MG63 (cell line): ENCODE results near the gene NFYC. TPM values are rescaled to one million over a fixed set of nuclear protein-coding genes. Genes with fewer than 3 reads are reported as not detected.
"Not testable (repeated sequence)": the region's sequence is repeated elsewhere in the genome, so short reads cannot be mapped to it uniquely, and the experiment has no call there.

Experiments used
- DNase-seq: peaks from one replicate; pipeline ENCODE4 v3.0.0-alpha.2; 2020
- H3K27me3 ChIP-seq: fragments of 250-450 bp; sonication (Bioruptor Pico); 2 replicates; pipeline ENCODE4 v1.5.1; 2020; ENCODE audit warnings: mild to moderate bottlenecking, moderate library complexity
- H3K36me3 ChIP-seq: fragments of 250-450 bp; sonication (Bioruptor Pico); 2 replicates; pipeline ENCODE4 v1.5.1; 2020; ENCODE audit warnings: mild to moderate bottlenecking, moderate library complexity
- H3K4me3 ChIP-seq: fragments of 250-450 bp; sonication (Bioruptor Pico); 2 replicates; pipeline ENCODE4 v1.5.1; 2020; ENCODE audit warnings: mild to moderate bottlenecking, moderate library complexity
- H3K9me3 ChIP-seq: fragments of 250-450 bp; sonication (Bioruptor Pico); 2 replicates; pipeline ENCODE4 v1.5.1; 2020; ENCODE audit warnings: mild to moderate bottlenecking, moderate library complexity
- total RNA-seq: library from RNA; depleted of rRNA; stranded (reverse); fragments of >200 nt; shearing (Covaris generic); gene quantifications from 2 replicates; pipeline ENCODE4 v1.2.3, GENCODE V29; 2014; ENCODE audit warnings: low replicate concordance

NFYC gene
- total RNA-seq, 1 experiment from 2014 or later: 16.4 TPM

DNA sequence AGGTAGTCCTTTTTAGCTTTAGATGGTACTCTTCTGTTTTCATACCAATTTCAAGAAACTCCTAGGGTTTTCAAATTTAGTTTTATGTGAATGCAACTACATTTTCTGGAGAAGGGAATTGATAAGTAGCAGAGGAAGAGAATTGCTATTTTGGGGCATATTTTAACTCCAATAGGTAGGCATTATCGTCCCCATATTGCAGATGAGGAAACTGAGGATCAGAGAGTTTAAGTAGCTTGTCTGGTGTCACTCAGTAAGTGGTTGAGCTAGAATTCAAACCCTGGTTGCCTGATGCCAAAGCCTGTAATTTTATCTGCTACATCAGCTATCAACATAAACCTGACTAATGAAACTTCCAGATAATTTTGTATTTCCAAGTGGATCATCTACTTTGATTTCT is 1.9 kb downstream of the NFYC start:
- 0 out of 2 replicates have a peak, but pooled peaks cover 2% of the 10 kb centered on the region for H3K36me3 ChIP-seq
- no peak for DNase-seq
- peak overlapping the region; percentile 94; the same call in 1 of the 2 replicates for H3K4me3 ChIP-seq
- H3K9me3 ChIP-seq: no peaks in the 10 kb centered on the region
- H3K27me3 ChIP-seq: no peaks in the 10 kb centered on the region

DNA sequence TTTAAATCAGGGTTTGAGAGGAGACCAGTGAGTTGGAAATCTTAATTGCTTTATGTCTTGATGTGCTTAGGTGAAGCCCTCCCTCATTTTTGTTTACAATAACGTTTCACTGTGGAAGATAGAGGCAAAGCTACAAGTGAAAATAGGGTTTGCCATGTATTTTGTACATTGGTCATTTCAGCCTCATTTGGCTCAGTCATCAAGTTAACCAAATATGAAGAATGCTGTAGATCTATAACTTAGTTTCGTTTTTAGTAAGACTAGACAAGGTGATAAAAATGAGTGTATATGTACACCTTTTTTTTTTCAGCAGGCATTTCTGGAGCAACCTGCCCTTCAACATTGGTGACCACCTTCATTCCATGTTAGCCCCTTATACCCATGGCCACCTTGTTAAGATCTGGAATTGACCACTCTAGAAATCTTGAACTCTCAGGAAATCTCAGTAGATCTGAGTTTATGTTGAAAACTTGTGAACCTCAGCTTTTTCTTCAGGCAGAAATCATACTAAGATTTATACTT is 2.9 kb downstream of the NFYC start:
- H3K36me3 ChIP-seq: 0 out of 2 replicates have a peak, but pooled peaks cover 2% of the 10 kb centered on the region

DNA sequence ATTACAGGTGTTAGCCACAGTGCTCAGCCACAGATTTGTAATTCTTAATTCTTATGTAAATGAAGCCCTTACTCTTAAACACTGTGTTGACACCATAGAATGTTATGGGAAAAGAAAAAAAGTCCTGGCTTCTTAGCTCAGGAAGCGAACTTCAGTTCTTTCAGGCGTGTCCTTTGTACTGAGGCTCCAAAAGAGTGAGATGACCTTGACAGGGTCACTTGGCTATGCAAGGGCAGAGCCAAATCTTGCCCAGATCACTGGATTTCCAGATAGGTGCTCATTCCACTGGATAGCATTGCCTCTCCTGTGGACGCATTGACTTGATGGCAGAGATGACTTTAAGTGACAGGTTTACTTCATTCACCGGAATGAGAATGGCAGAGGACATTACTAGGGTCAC is 4.8 kb downstream of the NFYC start:
- DNase-seq: no peak
- no peak overlapping the region for H3K4me3 ChIP-seq
- 0 out of 2 replicates have a peak, but pooled peaks cover 2% of the 10 kb centered on the region for H3K36me3 ChIP-seq
- no peaks in the 10 kb centered on the region for H3K9me3 ChIP-seq
- H3K27me3 ChIP-seq: no peaks in the 10 kb centered on the region

More for the DNA sequence above, 2.9 kb downstream of the NFYC start:
- Histone ChIP-seq H3K9me3 (no peaks in the 10 kb centered on the region), H3K4me3 (no peak overlapping the region), H3K27me3 (no peaks in the 10 kb centered on the region)
- DNase-seq: no peak

DNA sequence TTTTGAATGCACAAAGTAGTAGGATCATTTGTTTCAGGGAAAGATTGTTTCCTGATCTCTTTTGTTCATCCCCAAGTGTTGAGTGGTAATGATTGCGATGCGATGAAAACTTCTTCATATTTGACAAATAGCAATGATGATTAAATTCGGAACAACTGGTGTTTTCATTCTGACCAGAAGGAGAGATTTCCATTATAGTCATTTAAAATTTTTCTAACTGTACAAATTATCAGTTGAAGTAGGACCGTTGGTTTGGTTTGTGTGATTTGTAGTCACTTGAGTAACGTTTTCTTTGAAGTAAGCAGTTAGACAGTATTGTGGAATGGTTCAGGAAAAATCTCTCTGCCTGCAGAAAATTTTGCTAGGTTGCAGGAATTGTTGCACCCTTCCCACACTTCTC is 5.9 kb downstream of the NFYC start:
- no peaks in the 10 kb centered on the region for H3K9me3 ChIP-seq
- no peaks in the 10 kb centered on the region for H3K27me3 ChIP-seq
- H3K4me3 ChIP-seq: no peak overlapping the region
- 0 out of 2 replicates have a peak, but pooled peaks cover 2% of the 10 kb centered on the region for H3K36me3 ChIP-seq
- no peak for DNase-seq

DNA sequence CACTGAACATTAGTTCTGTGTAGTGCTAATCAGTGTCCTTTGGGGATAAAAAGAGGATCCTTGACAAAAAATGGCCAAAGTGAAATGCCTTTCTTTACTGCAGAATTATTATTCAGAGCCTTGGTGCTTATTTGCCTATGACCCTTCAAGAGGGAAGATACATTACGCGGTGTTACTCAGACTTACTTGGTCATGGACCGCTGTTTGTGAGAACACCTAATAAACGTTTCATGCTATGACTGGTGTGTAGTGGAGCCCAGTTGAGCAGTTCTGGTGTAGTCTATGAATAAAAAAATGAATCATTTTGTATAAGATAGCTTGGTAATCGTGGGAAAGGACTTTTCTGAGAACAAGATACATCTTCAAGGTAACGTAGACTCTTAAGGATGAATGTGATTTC is 8.3 kb downstream of the NFYC start:
- Histone ChIP-seq H3K36me3 (0 out of 2 replicates have a peak, but pooled peaks cover 2% of the 10 kb centered on the region), H3K27me3 (no peaks in the 10 kb centered on the region), H3K4me3 (no peak overlapping the region), H3K9me3 (no peaks in the 10 kb centered on the region)
- no peak for DNase-seq

DNA sequence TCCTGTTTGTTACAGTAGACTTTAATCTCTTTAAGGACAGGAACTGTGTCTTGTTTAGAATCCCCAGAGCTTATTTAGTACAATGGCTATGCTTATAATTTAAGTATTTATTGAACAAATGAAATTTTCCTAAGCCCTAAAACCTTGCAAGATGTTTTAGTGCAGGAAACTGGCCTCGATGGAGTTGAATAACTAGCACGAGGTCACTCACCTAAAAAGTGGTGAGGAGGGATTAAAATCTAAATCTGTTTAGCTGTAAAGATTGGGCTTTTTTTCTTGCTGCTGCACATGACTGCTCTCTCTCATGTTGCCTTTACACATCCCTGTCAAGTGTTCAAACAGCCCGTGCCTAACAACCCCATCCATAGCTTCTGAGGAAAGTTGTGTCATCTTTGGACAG is 10.2 kb downstream of the NFYC start:
- no peak for DNase-seq
- Histone ChIP-seq H3K9me3 (no peaks in the 10 kb centered on the region), H3K36me3 (no peaks in the 10 kb centered on the region), H3K27me3 (no peaks in the 10 kb centered on the region), H3K4me3 (no peak overlapping the region)

DNA sequence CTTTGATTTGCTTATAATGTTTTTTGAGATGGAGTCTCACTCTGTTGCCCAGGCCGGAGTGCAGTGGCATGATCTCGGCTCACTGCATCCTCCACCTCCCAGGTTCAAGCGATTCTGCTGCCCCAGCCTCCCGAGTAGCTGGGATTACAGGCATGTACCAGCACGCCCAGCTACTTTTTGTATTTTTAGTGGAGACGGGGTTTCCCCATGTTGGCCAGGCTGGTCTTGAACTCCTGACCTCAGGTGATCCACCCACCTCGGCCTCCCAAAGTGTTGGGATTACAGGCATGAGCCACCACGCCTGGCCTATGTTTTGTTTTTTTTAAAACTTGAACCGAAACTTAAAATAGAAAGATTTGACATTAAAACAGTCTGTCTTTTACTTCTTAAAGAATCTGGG is 11.3 kb downstream of the NFYC start:
- not testable (repeated sequence) for H3K9me3 ChIP-seq, H3K27me3 ChIP-seq, H3K36me3 ChIP-seq, H3K4me3 ChIP-seq, DNase-seq

DNA sequence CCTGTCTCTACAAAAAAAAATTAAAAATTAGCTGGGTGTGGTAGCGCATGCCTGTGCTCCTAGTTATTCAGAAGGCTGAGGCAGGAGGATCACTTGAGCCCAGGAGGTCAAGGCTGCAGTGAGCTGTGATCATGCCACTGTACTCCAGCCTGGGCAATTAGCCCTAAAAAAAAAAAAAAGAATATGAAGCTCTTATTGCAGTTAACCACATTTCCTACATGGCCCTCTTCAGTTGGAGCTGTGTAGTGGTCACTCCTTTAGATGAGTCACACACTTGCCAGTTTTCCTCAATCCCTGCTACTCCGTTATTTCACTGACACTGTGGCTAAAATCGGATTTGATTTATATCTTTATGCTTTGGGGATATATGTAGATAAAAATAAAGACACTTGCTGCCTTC is 11.8 kb downstream of the NFYC start:
- Histone ChIP-seq H3K9me3 (no peaks in the 10 kb centered on the region), H3K4me3 (no peak overlapping the region), H3K27me3 (no peaks in the 10 kb centered on the region), H3K36me3 (no peaks in the 10 kb centered on the region)
- DNase-seq: peak; percentile 43

DNA sequence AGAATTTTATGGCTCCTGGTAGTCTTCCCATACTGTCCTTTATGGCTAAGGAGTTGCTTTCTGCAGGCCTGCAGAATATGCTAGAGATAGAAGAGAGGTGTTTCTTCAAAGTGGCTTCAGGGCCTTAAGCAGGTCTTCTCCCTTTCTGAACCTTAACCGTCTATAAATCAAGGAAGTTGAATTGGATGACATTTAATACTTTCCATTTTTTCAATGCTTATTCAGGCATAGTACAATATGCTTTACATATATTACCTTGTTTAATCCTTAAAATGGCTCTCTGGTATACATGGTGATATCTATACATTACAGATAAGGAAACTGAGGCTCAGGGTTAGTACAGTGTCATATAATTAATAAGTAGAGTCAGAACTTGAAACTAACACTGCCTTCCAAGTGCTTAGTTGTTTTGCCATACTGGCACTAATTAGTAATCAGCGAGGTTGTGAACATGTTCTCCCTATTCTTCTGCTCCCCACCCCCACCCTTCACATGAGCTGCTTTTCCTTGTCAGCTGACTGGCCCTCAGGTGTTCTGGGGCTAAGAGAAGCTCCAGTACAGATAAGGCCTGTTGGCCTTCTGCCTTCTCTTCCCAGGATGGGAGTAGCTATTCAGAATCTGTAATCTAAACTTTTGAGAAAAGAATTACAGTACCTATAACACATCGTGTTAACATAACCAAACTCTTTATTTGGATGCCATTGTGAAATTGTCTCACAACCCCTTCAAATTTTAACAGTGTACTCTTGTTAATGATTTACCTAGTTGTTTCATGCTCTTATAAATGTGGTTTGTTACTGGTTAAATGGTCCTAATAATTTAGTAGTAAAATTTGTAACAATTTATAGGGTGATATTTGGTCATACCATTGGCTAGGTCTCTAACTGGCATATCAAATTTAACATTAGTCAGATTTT is 13.6 kb downstream of the NFYC start:
- no peaks in the 10 kb centered on the region for H3K9me3 ChIP-seq
- no peaks in the 10 kb centered on the region for H3K36me3 ChIP-seq
- no peaks in the 10 kb centered on the region for H3K27me3 ChIP-seq
- no peak for DNase-seq
- H3K4me3 ChIP-seq: no peak overlapping the region

DNA sequence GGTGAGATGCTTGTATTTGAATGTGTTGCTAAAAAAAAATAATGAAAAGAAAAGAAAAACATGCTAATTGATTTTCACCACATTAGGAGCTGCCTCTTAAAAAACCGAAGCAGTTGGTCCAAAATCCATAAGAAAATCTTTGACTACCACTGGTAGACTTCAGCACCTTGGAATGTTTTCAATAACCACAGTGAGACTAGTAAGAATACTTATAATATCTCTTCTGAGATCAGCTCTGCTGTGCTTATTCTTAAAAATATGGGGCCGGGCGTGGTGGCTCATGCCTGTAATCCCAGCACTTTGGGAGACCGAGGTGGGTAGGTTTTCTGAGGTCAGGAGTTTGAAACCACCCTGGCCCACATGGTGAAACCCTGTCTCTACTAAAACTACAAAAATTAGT is 15.1 kb downstream of the NFYC start:
- Histone ChIP-seq H3K36me3 (no peaks in the 10 kb centered on the region), H3K27me3 (no peaks in the 10 kb centered on the region), H3K4me3 (no peak overlapping the region), H3K9me3 (no peaks in the 10 kb centered on the region)
- DNase-seq: no peak

DNA sequence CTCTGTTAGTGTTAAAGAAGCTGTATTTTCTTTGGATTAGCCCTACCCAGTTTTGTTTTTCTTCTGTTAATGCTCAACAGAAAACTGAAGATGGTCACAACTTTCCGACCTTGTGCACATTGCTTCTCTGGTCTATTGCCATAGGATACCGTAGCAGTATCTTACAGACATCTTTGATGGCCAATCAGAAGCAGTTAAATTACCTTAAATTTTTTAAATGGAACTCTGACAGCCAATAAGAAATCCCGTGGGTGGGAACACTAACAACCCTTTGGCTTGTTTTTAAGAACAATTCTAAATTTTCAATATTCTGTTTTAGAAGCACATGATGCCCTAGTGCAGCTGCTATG is 17.2 kb downstream of the NFYC start:
- H3K4me3 ChIP-seq: peak overlapping the region; percentile 55

DNA sequence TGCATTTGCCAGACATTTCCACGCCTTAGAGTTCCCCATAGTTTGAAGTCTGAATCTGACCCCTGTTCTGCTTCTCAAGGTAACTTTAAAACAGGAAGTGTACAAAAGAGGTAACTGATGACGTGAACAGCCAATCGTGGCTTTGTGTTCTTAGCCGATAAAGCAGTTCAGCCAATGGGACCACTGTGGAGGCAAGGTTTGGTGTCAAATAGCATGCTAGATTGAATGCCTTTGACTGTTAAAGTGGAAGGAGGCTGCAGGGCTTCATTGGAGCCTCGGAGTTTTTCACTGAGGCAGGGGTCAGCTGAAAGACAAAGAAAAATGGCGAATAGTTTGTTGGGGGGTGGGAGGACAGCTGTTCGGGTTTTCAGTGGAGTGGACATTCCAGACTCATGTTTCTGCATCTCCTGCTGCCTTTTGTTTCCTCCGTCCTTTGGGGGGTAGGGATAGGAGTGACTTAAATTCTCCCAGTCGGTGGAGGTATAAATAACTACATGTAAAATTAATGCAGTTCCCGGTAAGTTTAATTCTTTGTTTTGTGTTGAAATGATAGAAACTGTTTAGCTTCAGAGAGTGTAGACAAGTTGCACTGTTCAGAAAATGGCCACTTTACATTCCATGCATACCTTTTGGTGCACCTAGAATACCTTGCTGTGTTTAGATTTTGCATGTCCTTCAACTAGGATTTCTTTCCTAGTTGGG is 17.7 kb downstream of the NFYC start:
- Histone ChIP-seq H3K9me3 (no peaks in the 10 kb centered on the region), H3K4me3 (peak overlapping the region; percentile 55), H3K27me3 (no peaks in the 10 kb centered on the region), H3K36me3 (peaks cover 5% of the 10 kb centered on the region)
- DNase-seq: peak; percentile 82

More for the DNA sequence above, 17.2 kb downstream of the NFYC start:
- Histone ChIP-seq H3K9me3 (no peaks in the 10 kb centered on the region), H3K27me3 (no peaks in the 10 kb centered on the region), H3K36me3 (peaks cover 5% of the 10 kb centered on the region)
- DNase-seq: no peak

DNA sequence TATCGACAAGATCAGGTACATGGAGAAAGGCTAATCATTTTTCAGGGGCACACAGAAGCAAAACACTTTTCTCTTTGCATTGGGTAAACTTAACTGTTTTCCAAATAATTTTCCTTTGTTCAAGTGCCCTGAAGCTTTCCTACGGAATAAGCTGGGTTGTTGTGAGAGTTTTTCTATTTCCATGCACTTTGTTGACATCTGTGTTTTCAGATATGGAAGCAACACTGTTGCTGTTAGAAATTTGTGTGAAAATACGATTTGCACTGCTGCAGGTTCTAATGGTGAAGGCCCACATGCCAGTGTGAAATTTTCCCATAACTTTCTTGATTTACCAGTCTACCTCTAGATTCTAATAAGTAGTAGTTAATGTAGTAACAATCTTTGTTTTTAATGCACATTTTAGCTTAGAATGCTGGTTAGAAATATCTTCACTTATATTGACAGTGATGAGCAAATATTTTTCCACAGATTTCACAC is 18.3 kb downstream of the NFYC start:
- H3K36me3 ChIP-seq: peaks cover 5% of the 10 kb centered on the region
- DNase-seq: no peak
- H3K4me3 ChIP-seq: peak overlapping the region; percentile 55
- H3K27me3 ChIP-seq: no peaks in the 10 kb centered on the region
- no peaks in the 10 kb centered on the region for H3K9me3 ChIP-seq

DNA sequence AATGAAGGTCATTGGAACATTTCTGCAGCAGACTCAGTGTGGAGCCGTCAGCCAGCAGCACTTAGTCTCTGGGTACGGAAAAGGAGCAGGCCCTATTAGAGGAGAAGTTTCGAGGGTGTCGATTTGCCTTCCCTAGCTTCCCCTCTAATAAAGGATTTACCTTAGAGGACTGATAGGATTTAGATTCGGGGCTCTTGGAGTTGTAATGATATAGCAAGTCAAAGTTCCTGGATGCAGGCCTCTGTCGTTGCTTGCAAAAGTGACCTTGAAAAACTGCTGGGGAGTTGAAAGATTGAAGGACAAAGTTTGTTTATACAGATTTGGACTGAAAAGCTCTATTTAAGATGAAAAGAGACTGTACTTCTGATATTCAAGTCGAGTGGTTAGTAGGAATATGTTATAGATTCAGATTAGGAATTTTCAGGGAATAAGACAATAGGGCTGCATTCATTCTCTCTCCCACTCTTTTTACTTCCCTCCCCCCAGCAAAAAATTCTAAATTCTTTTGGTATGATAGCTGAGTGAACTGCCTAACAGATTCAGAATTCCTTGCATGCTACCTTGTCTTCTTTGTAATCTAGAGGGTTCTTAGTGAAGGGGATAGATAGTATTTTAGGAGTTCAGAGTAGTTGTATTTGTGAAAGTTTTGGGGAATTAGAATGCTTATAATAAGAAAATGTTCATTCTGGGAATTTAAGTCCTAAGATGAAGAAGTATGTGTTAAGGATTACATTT is 19.2 kb downstream of the NFYC start:
- Histone ChIP-seq H3K4me3 (no peak overlapping the region), H3K27me3 (no peaks in the 10 kb centered on the region), H3K9me3 (no peaks in the 10 kb centered on the region), H3K36me3 (peaks cover 5% of the 10 kb centered on the region)
- DNase-seq: no peak

DNA sequence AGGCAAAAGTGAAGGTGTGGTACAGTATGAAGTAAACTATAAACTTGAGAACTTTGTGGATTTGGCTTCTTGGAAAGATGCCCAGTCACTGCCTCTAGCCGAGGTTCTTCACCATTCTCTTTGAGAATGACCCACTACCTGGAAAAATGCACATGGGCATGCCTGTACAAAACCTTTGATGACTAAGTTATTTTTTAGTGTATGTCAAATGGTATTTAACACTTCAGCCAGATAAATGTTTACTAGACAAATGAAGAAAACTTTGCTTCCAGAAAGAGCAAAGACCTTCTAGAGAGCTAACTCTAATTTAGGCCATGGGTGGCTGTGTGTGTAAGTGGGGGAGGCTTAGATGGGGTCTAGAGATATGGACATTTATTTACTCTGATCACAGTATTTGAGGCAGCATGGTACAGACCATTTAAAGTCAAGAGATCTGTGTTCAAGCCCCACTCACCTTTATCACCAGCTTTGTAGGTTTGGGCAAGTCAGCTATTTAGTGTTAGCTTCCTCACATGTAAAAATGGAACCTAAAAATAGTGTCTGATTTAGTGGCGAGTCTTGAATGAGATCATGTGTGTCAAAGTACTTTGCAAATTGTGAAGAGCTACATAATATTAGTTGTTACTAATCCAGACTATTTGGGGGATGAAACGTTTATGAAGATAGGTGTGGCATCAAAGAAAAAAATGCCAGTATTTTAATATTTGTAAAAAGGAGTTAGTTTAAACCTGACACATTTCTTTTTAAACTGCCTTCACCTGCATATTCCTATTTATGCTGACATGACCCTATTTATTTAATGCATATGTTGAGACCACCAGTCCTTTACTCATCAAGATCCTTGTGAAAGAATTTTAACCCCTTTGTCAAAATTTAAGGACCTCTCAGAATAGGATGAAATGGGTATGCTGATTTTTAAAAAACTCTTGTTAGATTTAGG is 20.2 kb downstream of the NFYC start:
- no peaks in the 10 kb centered on the region for H3K9me3 ChIP-seq
- peaks cover 5% of the 10 kb centered on the region for H3K36me3 ChIP-seq
- no peaks in the 10 kb centered on the region for H3K27me3 ChIP-seq
- H3K4me3 ChIP-seq: no peak overlapping the region
- peak; percentile 63 for DNase-seq
